ENCODE results near the gene KIFAP3. TPM values are rescaled to one million over a fixed set of nuclear protein-coding genes. Genes with fewer than 3 reads are reported as not detected.

KIFAP3 gene
- total RNA-seq, 1 experiment from 2014 or later, result 20.0 TPM

DNA sequence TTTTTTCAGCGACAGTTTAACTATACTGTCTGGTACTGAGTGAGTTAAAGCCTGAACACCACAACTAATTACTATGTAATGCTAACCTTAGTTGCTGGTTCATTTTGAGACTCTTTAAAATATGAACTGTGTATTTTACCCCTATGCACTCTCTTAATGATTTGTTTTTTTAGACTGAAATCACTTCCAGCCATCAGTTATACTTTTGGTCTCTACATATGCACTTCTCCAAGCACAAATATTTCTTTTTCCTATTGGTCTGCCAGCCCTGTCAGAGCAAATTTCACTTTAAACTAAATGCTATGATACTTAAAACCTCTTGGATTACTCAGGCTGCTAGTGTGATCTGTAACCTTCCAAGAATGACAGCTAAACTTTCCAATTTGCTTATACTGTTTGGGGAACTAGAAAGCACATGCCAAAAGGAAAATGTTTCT is 142.7 kb downstream of the KIFAP3 start:
- CTCF ChIA-PET, result no interaction called here
- intact Hi-C loops (cut with micrococcal nuclease; ENCODE audit: unreplicated experiment) (loop anchor here (5.0 kb wide), 1 partner anchor 65 kb away; no protein-coding TSS in a partner anchor), in situ Hi-C loops (cut with HindIII; ENCODE audit: low pct_unique_long_range_greater_than_20kb, low sequenced_read_pairs) (no loop called here)
- no peak for ATAC-seq
- no peak overlapping the region for H3K4me3 ChIP-seq (ENCODE audit: low read depth in 2 of 2, low read length in 2 of 2)
- peaks cover 23% of the 10 kb centered on the region; the same call in 1 of the 2 replicates for H3K4me1 ChIP-seq (ENCODE audit: control insufficient read depth, insufficient read depth, low read length)
- H3K27ac ChIP-seq (ENCODE audit: low read length), result peak overlapping the region; percentile 71; the same call in 1 of the 2 replicates
- no TSS peak for BruUV-seq (replicated peaks)
- H3K27me3 ChIP-seq (ENCODE audit: control insufficient read depth, insufficient read depth, low read length), result no peaks in the 10 kb centered on the region
- no peak for TF ChIP-seq POLR2AphosphoS5 (IDR thresholded peaks at IDR 0.05; ENCODE audit: low read depth, low read length)
- TF ChIP-seq TCF7L2 (IDR thresholded peaks at IDR 0.05; ENCODE audit: low read depth, low read length), result no peak
- no peak for TF ChIP-seq SIN3A (IDR thresholded peaks at IDR 0.05; ENCODE audit: borderline replicate concordance, insufficient read depth, low read depth, low read length)
- TF ChIP-seq, protein P1, sequence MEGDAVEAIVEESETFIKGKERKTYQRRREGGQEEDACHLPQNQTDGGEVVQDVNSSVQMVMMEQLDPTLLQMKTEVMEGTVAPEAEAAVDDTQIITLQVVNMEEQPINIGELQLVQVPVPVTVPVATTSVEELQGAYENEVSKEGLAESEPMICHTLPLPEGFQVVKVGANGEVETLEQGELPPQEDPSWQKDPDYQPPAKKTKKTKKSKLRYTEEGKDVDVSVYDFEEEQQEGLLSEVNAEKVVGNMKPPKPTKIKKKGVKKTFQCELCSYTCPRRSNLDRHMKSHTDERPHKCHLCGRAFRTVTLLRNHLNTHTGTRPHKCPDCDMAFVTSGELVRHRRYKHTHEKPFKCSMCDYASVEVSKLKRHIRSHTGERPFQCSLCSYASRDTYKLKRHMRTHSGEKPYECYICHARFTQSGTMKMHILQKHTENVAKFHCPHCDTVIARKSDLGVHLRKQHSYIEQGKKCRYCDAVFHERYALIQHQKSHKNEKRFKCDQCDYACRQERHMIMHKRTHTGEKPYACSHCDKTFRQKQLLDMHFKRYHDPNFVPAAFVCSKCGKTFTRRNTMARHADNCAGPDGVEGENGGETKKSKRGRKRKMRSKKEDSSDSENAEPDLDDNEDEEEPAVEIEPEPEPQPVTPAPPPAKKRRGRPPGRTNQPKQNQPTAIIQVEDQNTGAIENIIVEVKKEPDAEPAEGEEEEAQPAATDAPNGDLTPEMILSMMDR (IDR thresholded peaks at IDR 0.05), result no peak
- TF ChIP-seq, protein P2, sequence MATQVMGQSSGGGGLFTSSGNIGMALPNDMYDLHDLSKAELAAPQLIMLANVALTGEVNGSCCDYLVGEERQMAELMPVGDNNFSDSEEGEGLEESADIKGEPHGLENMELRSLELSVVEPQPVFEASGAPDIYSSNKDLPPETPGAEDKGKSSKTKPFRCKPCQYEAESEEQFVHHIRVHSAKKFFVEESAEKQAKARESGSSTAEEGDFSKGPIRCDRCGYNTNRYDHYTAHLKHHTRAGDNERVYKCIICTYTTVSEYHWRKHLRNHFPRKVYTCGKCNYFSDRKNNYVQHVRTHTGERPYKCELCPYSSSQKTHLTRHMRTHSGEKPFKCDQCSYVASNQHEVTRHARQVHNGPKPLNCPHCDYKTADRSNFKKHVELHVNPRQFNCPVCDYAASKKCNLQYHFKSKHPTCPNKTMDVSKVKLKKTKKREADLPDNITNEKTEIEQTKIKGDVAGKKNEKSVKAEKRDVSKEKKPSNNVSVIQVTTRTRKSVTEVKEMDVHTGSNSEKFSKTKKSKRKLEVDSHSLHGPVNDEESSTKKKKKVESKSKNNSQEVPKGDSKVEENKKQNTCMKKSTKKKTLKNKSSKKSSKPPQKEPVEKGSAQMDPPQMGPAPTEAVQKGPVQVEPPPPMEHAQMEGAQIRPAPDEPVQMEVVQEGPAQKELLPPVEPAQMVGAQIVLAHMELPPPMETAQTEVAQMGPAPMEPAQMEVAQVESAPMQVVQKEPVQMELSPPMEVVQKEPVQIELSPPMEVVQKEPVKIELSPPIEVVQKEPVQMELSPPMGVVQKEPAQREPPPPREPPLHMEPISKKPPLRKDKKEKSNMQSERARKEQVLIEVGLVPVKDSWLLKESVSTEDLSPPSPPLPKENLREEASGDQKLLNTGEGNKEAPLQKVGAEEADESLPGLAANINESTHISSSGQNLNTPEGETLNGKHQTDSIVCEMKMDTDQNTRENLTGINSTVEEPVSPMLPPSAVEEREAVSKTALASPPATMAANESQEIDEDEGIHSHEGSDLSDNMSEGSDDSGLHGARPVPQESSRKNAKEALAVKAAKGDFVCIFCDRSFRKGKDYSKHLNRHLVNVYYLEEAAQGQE (IDR thresholded peaks at IDR 0.05; ENCODE audit: insufficient read depth in 1 of 2, low read depth in 2 of 2, low read length in 1 of 2), result no peak
- H3K9me3 ChIP-seq (ENCODE audit: control insufficient read depth, insufficient read depth, low read depth, low read length), result no peaks in the 10 kb centered on the region
- H3K36me3 ChIP-seq (ENCODE audit: control insufficient read depth, insufficient read depth, low read length), result no peaks in the 10 kb centered on the region
- POLR2A ChIA-PET, result no interaction called here
- no peak for DNase-seq (ENCODE audit: low read depth, low spot score)

DNA sequence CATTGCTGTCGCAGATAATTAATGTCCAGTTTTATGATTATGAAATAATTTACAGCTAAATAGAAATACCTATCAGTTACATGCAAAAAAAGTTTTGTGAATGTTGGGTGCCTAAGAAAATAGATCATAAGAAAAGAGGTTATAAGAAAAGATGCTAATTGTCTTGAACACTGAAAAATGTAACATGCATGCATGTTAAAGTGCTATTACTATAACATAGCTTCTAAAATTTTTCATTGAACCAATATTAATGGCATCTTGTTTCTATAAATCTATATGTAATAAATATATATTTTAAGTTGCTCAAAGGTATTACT is 145.3 kb downstream of the KIFAP3 start:
- no peak for DNase-seq (ENCODE audit: low read depth, low spot score)
- no TSS peak for BruUV-seq (replicated peaks)
- Histone ChIP-seq H3K27me3 (ENCODE audit: control insufficient read depth, insufficient read depth, low read length) (no peaks in the 10 kb centered on the region), H3K9me3 (ENCODE audit: control insufficient read depth, insufficient read depth, low read depth, low read length) (no peaks in the 10 kb centered on the region), H3K4me1 (ENCODE audit: control insufficient read depth, insufficient read depth, low read length) (peaks cover 8% of the 10 kb centered on the region; the same call in 1 of the 2 replicates), H3K4me3 (ENCODE audit: low read depth in 2 of 2, low read length in 2 of 2) (no peak overlapping the region), H3K27ac (ENCODE audit: low read length) (no peak overlapping the region; the same call in 1 of the 2 replicates), H3K36me3 (ENCODE audit: control insufficient read depth, insufficient read depth, low read length) (no peaks in the 10 kb centered on the region)
- ChIA-PET CTCF (no interaction called here), POLR2A (no interaction called here)
- intact Hi-C loops (cut with micrococcal nuclease; ENCODE audit: unreplicated experiment), result loop anchor here (2.0 to 10.0 kb wide), 3 partner anchors 146 to 1000 kb away; partner anchors contain the start of gene KIFAP3
- in situ Hi-C loops (cut with HindIII; ENCODE audit: low pct_unique_long_range_greater_than_20kb, low sequenced_read_pairs), result no loop called here
- no peak for ATAC-seq
- TF ChIP-seq, protein P1 (IDR thresholded peaks at IDR 0.05), result peak; percentile 32; the same call in 1 of the 2 replicates
- TF ChIP-seq, protein P2 (IDR thresholded peaks at IDR 0.05; ENCODE audit: insufficient read depth in 1 of 2, low read depth in 2 of 2, low read length in 1 of 2), result no peak
- TF ChIP-seq POLR2AphosphoS5 (IDR thresholded peaks at IDR 0.05; ENCODE audit: low read depth, low read length) (no peak), TCF7L2 (IDR thresholded peaks at IDR 0.05; ENCODE audit: low read depth, low read length) (no peak)
